Measurements from ENCODE around the gene TACC2. TPM values are rescaled to one million over a fixed set of nuclear protein-coding genes. Genes with fewer than 3 reads are reported as not detected.
A peak's percentile ranks its signal among the peaks of the same experiment; 100 is the strongest.

The TACC2 gene
- total RNA-seq, 1 donor from 2014 or later, result 71.2 TPM

GRCh38 chr10:122293156-122293960 lies 304.4 kb downstream of the TACC2 start:
- no peak for DNase-seq (ENCODE audit: extremely low spot score, unreplicated experiment)
- H3K27ac Mint-ChIP-seq, result peak overlapping the region; percentile 98
- H3K4me1 Mint-ChIP-seq (ENCODE audit: unreplicated experiment), result peaks cover 2% of the 10 kb centered on the region
- TF ChIP-seq CTCF (conservative IDR thresholded peaks at IDR 0.05), result no peak
- no peaks in the 10 kb centered on the region for H3K27me3 Mint-ChIP-seq
- no peaks in the 10 kb centered on the region for H3K36me3 Mint-ChIP-seq
- H3K9me3 Mint-ChIP-seq, result no peaks in the 10 kb centered on the region
- H3K4me3 Mint-ChIP-seq, result no peak overlapping the region

- H3K27ac Mint-ChIP-seq, result peak overlapping the region; percentile 98
These were observed 305.0 kb downstream of the TACC2 start for GRCh38 chr10:122293961-122294380.

DNA sequence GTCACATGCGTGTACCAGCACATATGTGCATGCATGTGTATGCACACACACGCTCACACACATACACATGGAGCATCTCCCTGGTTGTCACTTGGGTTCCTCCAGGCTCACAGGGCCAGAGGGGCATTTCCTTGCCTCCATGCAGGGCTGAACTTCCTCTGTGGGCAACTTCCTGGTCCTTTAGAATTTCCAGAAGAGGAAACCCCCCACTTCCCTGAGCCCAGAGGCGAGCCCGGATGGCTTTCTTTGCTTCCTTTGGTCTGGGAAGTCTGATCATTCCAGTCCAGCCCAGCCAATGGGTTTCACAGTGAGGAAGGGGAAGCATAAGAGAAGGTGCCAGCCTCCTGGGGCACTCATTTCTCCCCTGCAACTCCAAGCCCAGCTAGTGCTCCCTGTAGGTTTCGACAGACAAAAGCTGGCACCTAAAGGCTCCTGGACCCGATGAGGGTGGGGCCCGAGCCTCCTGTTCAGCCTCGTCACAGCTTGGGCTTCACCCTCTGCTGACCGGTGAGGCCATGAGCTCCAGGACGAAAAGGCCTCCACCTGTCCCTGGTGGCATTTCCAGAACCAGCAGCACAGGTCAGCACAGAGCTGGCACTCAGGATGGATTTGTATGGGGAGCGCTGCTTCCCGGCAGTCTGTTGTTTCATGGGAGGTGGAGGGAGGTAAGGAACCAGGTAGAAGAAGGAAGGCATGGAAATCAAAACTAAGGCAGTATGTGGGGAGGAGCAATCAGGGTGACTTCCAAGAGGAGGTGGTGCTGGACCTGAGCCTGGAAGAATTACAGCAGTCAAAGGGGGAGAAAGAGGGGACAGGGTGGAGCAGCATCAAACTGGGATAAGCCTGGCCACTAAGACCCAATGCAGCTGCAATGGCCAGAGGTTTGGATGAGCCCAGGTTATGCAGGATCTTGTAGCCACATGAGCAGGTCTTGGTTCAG lies 305.8 kb downstream of the TACC2 start:
- peaks cover 3% of the 10 kb centered on the region for H3K27me3 Mint-ChIP-seq
- no peaks in the 10 kb centered on the region for H3K36me3 Mint-ChIP-seq
- H3K4me3 Mint-ChIP-seq, result no peak overlapping the region
- no peak for TF ChIP-seq CTCF (conservative IDR thresholded peaks at IDR 0.05)
- no peaks in the 10 kb centered on the region for H3K9me3 Mint-ChIP-seq
- H3K27ac Mint-ChIP-seq, result peak overlapping the region; percentile 98
- H3K4me1 Mint-ChIP-seq (ENCODE audit: unreplicated experiment), result peaks cover 4% of the 10 kb centered on the region
- DNase-seq (ENCODE audit: extremely low spot score, unreplicated experiment), result peak; percentile 45

More at GRCh38 chr10:122293961-122294380, 305.0 kb downstream of the TACC2 start:
- TF ChIP-seq CTCF (conservative IDR thresholded peaks at IDR 0.05), result no peak
- DNase-seq (ENCODE audit: extremely low spot score, unreplicated experiment), result no peak
- H3K9me3 Mint-ChIP-seq, result no peaks in the 10 kb centered on the region
- H3K27me3 Mint-ChIP-seq, result peaks cover 3% of the 10 kb centered on the region
- H3K36me3 Mint-ChIP-seq, result no peaks in the 10 kb centered on the region
- H3K4me1 Mint-ChIP-seq (ENCODE audit: unreplicated experiment), result peaks cover 4% of the 10 kb centered on the region
- no peak overlapping the region for H3K4me3 Mint-ChIP-seq

- Mint-ChIP-seq H3K36me3 (no peaks in the 10 kb centered on the region), H3K4me3 (no peak overlapping the region), H3K9me3 (no peaks in the 10 kb centered on the region), H3K27me3 (peaks cover 3% of the 10 kb centered on the region), H3K4me1 (ENCODE audit: unreplicated experiment) (peaks cover 4% of the 10 kb centered on the region), H3K27ac (peak overlapping the region; percentile 98)
- TF ChIP-seq CTCF (conservative IDR thresholded peaks at IDR 0.05), result no peak
- DNase-seq (ENCODE audit: extremely low spot score, unreplicated experiment), result no peak
These were observed 306.5 kb downstream of the TACC2 start for GRCh38 chr10:122295451-122295809.

- DNase-seq (ENCODE audit: extremely low spot score, unreplicated experiment), result no peak
- Mint-ChIP-seq H3K27ac (no peak overlapping the region), H3K27me3 (peaks cover 3% of the 10 kb centered on the region), H3K4me1 (ENCODE audit: unreplicated experiment) (peaks cover 4% of the 10 kb centered on the region), H3K4me3 (no peak overlapping the region), H3K36me3 (no peaks in the 10 kb centered on the region), H3K9me3 (no peaks in the 10 kb centered on the region)
- no peak for TF ChIP-seq CTCF (conservative IDR thresholded peaks at IDR 0.05)
These were observed 307.6 kb downstream of the TACC2 start for GRCh38 chr10:122296363-122297120.
